ENCODE results near the gene VDAC1. TPM values are rescaled to one million over a fixed set of nuclear protein-coding genes. Genes with fewer than 3 reads are reported as not detected.

The VDAC1 gene
- total and polyA plus RNA-seq, 2 experiments from 2014 or later: 205 to 397 TPM

- Histone ChIP-seq H3K4me1 (ENCODE audit: low read depth) (peaks cover 13% of the 10 kb centered on the region), H3K27me3 (no peaks in the 10 kb centered on the region), H3K4me3 (no peak overlapping the region), H3K36me3 (peaks cover 10% of the 10 kb centered on the region), H3K27ac (peak overlapping the region; percentile 51), H3K9me3 (ENCODE audit: low read depth) (no peaks in the 10 kb centered on the region)
- no peak for TF ChIP-seq CTCF (IDR thresholded peaks at IDR 0.05; ENCODE audit: low read depth, low read length)
- DNase-seq (ENCODE audit: low read depth in 1 of 2, low spot score in 1 of 2): no peak
These were observed 51.1 kb downstream of the VDAC1 start for GRCh38 chr5:133953568-133954145.

DNA sequence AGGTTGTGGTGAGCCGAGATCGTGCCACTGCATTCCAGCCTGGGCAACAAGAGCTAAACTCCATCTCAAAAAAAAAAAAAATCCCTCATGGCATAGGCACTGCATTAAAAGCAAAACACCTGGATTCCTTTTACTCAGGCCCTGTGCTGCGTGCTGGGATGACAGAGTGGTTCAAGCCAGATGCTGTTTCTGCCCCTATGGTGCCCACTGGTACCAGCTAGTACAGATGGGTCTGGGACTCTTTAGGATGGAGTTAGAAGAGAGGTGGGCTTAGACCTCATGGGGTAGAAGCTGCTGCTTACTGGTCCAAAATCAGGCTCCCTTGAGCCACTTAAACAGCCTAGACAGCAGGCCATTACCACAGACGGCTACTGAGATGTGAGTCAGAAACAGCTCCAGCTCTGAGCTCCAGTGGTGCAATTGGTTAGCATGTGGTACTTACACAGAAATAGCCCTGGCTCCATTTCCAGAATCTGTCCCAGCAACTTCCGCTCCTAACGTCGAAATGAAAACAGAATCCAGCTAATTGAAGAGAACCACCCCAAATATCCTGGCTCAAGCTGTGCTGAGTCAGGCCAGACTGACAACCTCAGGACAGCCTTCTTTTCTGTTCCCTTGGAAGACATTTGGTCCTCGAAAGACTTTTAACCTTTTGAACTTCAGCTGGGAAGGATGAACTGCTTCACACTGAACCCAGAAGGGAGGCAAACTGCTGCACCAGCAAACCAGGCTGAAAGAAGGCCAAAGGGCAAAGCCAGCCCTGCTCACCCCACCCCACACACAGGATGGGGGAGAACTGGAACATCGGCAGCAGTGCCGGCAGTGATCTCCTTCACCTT, 51.8 kb downstream of the VDAC1 start:
- Histone ChIP-seq H3K27me3 (no peaks in the 10 kb centered on the region), H3K4me3 (no peak overlapping the region), H3K27ac (peak overlapping the region; percentile 51), H3K9me3 (ENCODE audit: low read depth) (no peaks in the 10 kb centered on the region), H3K4me1 (ENCODE audit: low read depth) (peaks cover 13% of the 10 kb centered on the region), H3K36me3 (peaks cover 8% of the 10 kb centered on the region)
- peak in 1 of 2 donors; percentile 98 for DNase-seq (ENCODE audit: low read depth in 1 of 2, low spot score in 1 of 2)
- TF ChIP-seq CTCF (IDR thresholded peaks at IDR 0.05; ENCODE audit: low read depth, low read length): no peak

DNA sequence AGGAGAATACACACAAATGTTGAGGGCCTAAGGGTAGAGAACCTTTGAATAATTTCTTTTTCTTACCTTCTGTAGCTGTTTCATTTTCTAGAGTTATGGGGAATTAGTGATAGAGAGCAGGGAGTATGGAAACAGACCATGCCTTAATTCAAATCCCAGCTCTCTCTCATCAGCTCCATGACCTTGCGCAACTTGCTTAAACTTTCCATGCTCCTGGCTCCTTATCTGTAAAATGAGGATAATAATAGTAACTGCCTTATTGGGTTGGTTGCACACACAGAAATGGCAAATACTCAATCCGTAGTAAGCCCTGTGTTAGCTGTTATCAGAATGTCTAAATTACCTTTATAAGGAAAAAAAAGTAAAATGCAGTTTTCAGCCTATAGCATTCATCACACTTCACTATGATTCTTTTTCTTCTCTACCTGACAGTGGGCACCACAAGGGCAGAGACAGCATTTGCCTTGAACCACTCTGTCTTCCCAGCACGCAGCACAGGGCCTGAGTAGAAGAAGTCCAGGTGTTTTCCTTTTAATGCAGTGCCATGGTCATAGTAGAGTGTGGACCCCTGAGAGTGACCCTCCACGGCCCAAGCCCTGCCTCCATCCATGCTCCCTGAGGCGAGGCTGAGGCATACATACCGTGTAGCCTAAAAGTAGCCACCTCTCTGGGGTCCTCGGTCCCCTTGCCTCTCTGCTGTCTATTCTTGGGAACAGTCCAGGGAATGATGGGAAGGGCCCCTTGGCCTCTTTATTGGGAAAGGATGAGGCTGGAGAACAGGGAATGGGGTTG, 53.8 kb downstream of the VDAC1 start:
- peak; percentile 66 to 83 for DNase-seq (ENCODE audit: low read depth in 1 of 2, low spot score in 1 of 2)
- no peak overlapping the region for H3K4me3 ChIP-seq
- TF ChIP-seq CTCF (IDR thresholded peaks at IDR 0.05; ENCODE audit: low read depth, low read length): no peak

GRCh38 chr5:133948721-133949120, 56.1 kb downstream of the VDAC1 start:
- Histone ChIP-seq H3K9me3 (ENCODE audit: low read depth) (no peaks in the 10 kb centered on the region), H3K4me3 (no peak overlapping the region), H3K4me1 (ENCODE audit: low read depth) (peaks cover 10% of the 10 kb centered on the region), H3K27ac (no peak overlapping the region), H3K27me3 (no peaks in the 10 kb centered on the region), H3K36me3 (no peaks in the 10 kb centered on the region)
- no peak for DNase-seq (ENCODE audit: low read depth in 1 of 2, low spot score in 1 of 2)
- TF ChIP-seq CTCF (IDR thresholded peaks at IDR 0.05; ENCODE audit: low read depth, low read length): no peak

More for the DNA sequence above, 53.8 kb downstream of the VDAC1 start:
- peaks cover 10% of the 10 kb centered on the region for H3K4me1 ChIP-seq (ENCODE audit: low read depth)
- no peaks in the 10 kb centered on the region for H3K9me3 ChIP-seq (ENCODE audit: low read depth)
- H3K36me3 ChIP-seq: peaks cover 7% of the 10 kb centered on the region
- no peaks in the 10 kb centered on the region for H3K27me3 ChIP-seq
- peak overlapping the region; percentile 59 for H3K27ac ChIP-seq

DNA sequence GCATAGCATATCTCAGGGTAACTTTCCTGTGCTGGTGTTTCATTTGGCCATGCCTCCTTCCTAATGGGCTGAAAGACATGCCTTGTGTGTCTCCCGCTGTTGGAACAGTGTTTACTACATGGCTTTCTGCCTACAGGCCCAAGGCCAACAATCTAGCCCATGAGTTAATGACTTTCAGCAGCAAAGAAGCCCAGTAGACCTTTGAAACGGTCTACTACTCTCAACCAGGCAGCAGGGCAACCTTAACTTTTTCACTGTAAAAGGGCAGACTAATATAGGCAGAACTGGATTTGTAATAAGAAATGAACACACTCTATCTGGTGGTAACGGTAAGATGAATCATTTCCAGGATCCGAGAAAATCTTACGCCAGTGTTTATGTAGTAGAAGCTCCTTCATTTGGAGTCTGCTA, 57.3 kb downstream of the VDAC1 start:
- Histone ChIP-seq H3K9me3 (ENCODE audit: low read depth) (no peaks in the 10 kb centered on the region), H3K27me3 (no peaks in the 10 kb centered on the region), H3K36me3 (no peaks in the 10 kb centered on the region)

More for the DNA sequence above, 57.3 kb downstream of the VDAC1 start:
- peaks cover 10% of the 10 kb centered on the region for H3K4me1 ChIP-seq (ENCODE audit: low read depth)
- H3K4me3 ChIP-seq: no peak overlapping the region
- H3K27ac ChIP-seq: no peak overlapping the region
- no peak for TF ChIP-seq CTCF (IDR thresholded peaks at IDR 0.05; ENCODE audit: low read depth, low read length)
- DNase-seq (ENCODE audit: low read depth in 1 of 2, low spot score in 1 of 2): peak in 1 of 2 donors; percentile 36
